ENCODE data around the gene PPP2R2C.

PPP2R2C gene

DNA sequence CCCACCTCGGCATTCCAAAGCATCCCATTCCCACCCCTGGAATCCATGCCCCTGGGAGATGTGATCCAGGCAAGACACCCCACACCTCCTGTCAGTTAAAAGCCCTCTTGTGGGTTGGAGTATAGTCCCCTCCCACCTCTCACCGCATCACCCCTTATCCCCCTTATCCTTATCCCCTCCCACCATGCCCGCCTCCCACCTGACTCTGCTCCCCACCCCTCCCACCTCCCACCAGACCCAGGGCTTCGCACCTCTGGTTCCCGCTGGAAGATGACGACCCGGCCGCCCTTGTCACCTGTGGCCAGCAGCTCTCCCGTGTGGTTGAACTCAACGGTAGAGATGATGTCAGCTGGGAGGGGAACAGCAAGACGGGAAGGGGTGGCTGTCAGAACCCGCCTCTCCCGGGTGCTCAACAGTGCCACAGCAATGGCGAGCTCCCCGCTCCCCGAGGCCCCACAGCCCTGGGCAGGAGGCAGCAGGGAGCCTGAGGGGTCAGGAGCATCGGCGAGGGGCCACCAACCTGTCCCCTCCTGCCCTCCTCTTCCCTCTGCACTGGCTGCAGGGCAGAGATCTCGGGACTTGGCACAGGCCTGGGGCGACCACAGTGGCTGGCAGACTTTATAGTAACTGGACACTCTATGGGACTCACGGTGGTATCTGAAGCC lies 91.5 kb downstream of the PPP2R2C start:
- no peaks in the 10 kb centered on the region for H3K4me1 ChIP-seq (ENCODE audit: control insufficient read depth, insufficient read depth, low read length)
- H3K9me3 ChIP-seq (ENCODE audit: control insufficient read depth, insufficient read depth, low read depth, low read length), result no peaks in the 10 kb centered on the region
- ChIA-PET CTCF (no interaction called here), POLR2A (no interaction called here)
- TF ChIP-seq EGR2 (tag by site-specific recombination; IDR thresholded peaks at IDR 0.05; ENCODE audit: low read depth) (peak; percentile 76), ZNF2 (tag by site-specific recombination; IDR thresholded peaks at IDR 0.05) (no peak), ZNF324 (tag by site-specific recombination; IDR thresholded peaks at IDR 0.05) (no peak), BCL11A (tag by site-specific recombination; IDR thresholded peaks at IDR 0.05; ENCODE audit: low read depth) (no peak), ZNF221 (tag by site-specific recombination; IDR thresholded peaks at IDR 0.05; ENCODE audit: borderline replicate concordance) (no peak), ZNF214 (tag by site-specific recombination; IDR thresholded peaks at IDR 0.05; ENCODE audit: borderline replicate concordance) (no peak), ZNF133 (tag by site-specific recombination; IDR thresholded peaks at IDR 0.05) (no peak), ZNF571 (tag by site-specific recombination; IDR thresholded peaks at IDR 0.05) (no peak), MYNN (tag by site-specific recombination; IDR thresholded peaks at IDR 0.05; ENCODE audit: borderline replicate concordance) (no peak), ZFHX2 (tag by site-specific recombination; conservative IDR thresholded peaks at IDR 0.05) (peak; percentile 60), ZNF350 (tag by site-specific recombination; IDR thresholded peaks at IDR 0.05) (no peak), ZNF175 (tag by site-specific recombination; IDR thresholded peaks at IDR 0.05) (no peak), ZNF654 (tag by site-specific recombination; IDR thresholded peaks at IDR 0.05; ENCODE audit: low read depth) (no peak), ZNF146 (tag by site-specific recombination; IDR thresholded peaks at IDR 0.05) (no peak)
- no peaks in the 10 kb centered on the region for H3K36me3 ChIP-seq (ENCODE audit: control insufficient read depth in 2 of 2, insufficient read depth in 1 of 2, low read length in 2 of 2)
- no peak overlapping the region for H3K4me3 ChIP-seq (ENCODE audit: low read depth, low read length)
- H3K27ac ChIP-seq (ENCODE audit: extremely low read depth, low read depth, low read length), result no peak overlapping the region

DNA sequence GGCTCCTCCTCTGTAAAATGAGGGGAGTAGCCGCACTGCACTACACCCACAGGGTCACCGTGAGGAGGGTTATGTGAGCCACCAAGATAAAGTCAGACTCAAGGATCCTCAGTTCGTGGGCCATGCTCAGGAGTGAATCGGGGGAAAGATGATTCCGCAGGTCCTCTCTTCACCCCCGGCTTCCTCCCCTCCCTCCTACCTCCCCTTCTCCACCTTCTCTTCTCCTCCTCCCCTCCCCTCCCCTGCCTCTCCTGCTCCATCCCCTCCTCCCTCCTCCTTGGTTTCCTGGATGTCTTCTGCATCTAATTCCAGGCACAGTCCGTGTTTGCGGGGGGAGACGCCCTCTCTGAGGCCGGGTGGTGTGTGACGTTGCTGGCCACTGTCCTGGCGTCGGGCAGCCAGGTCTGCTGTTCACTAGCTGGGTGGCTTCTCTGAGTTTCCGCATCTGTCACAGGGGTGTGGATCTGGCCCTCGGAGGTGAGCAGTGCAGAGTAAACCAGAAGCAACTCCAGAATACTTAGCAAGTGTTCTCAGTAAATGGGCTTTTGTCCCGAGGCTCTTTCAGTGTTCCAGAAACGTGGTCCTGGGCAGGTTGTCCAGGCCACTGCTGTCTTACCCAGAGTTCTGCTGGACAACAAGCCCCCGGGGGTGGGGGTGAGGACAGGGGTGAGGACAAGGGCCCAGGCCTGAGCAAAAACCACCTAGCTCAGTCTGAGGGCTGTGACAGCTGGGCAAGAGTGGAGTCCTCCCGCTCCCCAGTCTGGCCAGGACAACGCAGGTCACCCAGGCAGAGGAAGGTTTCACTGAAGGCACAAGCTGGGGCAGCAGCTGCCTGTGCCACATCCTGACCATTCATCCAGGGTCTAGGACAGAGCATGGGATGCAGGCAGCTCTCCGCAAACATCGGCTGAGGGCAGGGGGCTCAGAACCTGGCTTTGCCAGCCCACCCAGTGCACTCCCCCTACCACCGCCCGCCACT lies 92.4 kb downstream of the PPP2R2C start:
- Histone ChIP-seq H3K9me3 (ENCODE audit: control insufficient read depth, insufficient read depth, low read depth, low read length) (no peaks in the 10 kb centered on the region), H3K4me1 (ENCODE audit: control insufficient read depth, insufficient read depth, low read length) (no peaks in the 10 kb centered on the region), H3K27ac (ENCODE audit: extremely low read depth, low read depth, low read length) (no peak overlapping the region), H3K4me3 (ENCODE audit: low read depth, low read length) (no peak overlapping the region), H3K36me3 (ENCODE audit: control insufficient read depth in 2 of 2, insufficient read depth in 1 of 2, low read length in 2 of 2) (peaks cover 0 to 7% of the 10 kb centered on the region in 2 experiments; a peak in 1 of 3 replicates)
- TF ChIP-seq ZNF132 (tag by site-specific recombination; IDR thresholded peaks at IDR 0.05; ENCODE audit: borderline replicate concordance), result no peak
- TF ChIP-seq, protein P1, sequence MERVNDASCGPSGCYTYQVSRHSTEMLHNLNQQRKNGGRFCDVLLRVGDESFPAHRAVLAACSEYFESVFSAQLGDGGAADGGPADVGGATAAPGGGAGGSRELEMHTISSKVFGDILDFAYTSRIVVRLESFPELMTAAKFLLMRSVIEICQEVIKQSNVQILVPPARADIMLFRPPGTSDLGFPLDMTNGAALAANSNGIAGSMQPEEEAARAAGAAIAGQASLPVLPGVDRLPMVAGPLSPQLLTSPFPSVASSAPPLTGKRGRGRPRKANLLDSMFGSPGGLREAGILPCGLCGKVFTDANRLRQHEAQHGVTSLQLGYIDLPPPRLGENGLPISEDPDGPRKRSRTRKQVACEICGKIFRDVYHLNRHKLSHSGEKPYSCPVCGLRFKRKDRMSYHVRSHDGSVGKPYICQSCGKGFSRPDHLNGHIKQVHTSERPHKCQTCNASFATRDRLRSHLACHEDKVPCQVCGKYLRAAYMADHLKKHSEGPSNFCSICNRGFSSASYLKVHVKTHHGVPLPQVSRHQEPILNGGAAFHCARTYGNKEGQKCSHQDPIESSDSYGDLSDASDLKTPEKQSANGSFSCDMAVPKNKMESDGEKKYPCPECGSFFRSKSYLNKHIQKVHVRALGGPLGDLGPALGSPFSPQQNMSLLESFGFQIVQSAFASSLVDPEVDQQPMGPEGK (tag by site-specific recombination; IDR thresholded peaks at IDR 0.05), result no peak
- peak; percentile 57; the same call in 1 of the 2 replicates for TF ChIP-seq EGR2 (tag by site-specific recombination; IDR thresholded peaks at IDR 0.05; ENCODE audit: low read depth)
- TF ChIP-seq ZNF677 (tag by site-specific recombination; IDR thresholded peaks at IDR 0.05), result no peak
- TF ChIP-seq ZNF423 (tag by site-specific recombination; IDR thresholded peaks at IDR 0.05), result no peak
- TF ChIP-seq OSR2 (tag by site-specific recombination; IDR thresholded peaks at IDR 0.05), result no peak
- no peak for TF ChIP-seq ZNF830 (tag by site-specific recombination; IDR thresholded peaks at IDR 0.05; ENCODE audit: low read depth)
- CTCF ChIA-PET, result no interaction called here
- POLR2A ChIA-PET, result no interaction called here
